CD4-positive, alpha-beta T cell treated with Interleukin-15 for 4 hours (primary cell): ENCODE data around the gene CRIP3.

Experiments used
- DNase-seq: peaks from one replicate; pipeline ENCODE4 v3.0.0-alpha.2; 2020; ENCODE audit warnings: low spot score

Gene CRIP3

DNA sequence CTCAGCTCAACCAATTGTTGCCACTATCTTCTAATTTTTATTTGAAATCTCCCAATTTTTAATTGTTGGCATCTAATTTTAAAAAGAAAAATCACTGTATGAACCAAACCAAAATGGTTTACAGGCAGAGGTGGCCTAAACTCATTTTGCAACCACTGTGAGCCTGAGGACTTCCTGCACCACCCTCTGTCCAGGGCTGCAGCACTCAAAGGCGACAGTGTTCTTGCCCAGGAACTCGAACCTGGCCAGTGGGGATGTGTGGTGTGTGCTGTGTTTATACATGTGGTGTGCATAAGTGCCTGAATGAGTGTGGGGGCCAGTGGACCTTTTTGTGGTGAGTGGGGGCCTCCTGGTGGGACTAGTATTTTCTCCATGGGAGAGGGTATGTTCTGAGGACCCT is 34.9 kb downstream of the CRIP3 start:
- no peak for DNase-seq

DNA sequence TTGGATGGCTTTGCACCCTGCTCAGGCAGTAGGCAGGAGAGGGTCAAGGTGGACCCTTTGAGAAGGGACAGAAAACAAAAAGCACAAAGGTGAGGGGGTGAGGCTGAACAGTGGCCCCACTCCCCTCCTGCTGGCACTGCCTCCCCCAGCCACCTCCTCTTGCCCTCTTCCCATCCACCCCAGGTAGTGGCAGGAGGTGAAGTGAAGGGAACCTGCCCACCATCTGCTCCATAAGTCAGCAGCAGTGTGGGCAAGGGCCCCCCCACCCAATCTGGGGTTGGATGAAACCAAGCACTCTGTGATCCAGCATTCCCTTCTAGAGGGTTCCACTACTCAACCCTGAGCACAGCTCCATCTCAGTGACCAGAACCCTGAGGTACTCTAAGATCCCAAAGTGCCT is 36.7 kb downstream of the CRIP3 start:
- DNase-seq = no peak

DNA sequence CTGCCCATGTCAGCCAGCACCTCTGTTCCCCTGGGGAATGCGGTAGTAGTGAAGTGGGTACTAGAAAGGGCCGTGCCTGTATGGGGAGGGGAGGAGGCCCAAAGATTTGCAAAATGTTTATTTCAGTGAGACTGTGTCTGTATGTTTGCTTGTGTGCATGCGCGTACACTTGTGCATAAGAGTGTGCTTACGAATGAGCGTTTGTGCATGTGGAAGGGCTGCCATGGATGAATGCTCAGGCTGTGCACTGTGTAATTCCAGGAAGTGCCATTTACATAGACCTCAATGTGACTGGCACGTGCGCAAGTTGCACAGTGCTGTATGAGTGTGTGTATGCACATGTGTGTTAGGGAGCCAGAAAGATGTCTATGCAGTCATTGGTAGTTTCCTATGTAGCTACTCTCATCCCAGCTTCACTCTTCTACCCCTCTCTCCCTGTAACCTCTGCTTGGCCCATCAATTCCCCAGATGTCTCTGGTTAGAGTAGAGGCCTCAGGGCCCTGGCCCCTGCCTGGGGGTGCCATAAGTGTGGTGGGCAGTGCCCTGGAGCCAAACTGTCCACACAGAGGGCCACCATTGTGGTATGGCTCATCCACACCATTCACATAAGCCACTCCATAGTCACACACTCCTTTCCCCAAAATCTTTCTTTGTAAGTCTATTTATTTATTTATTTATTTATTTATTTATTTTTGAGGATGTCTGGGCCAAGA is 37.4 kb downstream of the CRIP3 start:
- DNase-seq = no peak

DNA sequence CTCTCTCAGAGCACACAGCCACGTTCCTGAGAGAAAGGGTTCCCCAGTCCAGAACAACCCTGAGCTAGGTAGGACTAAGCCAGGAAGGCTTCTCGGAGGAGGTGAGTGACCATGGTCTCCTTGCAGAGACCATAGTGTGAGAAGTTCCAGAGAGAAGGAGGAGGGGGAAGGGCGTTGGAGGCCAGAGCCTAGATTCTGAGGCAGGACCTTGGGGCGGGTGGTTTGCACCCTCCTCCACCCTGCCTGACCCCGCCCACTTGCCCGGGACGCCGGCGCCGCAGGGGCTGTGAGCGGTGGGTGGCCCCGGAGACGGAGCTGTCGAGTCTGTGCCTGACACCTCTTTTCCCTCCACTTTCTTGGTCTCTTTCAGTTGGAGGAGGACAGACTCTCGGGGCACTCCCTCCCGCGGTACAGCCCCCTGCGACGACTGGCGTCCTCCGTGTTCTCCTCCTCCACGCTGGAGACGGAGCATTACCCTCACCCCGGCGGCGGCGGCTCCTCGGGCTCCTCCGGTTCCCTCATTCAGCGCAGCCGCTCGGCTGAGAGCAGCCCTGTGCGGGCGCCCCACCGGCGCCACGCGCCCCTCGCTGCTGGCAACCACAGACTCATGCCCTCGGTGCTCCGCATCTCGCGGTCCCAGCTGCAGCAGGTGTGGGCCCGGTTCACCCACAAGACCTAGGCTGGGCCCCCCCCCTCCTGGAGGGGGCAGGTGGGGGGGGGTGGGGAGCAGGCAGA is 39.2 kb downstream of the CRIP3 start:
- DNase-seq = peak; percentile 37

DNA sequence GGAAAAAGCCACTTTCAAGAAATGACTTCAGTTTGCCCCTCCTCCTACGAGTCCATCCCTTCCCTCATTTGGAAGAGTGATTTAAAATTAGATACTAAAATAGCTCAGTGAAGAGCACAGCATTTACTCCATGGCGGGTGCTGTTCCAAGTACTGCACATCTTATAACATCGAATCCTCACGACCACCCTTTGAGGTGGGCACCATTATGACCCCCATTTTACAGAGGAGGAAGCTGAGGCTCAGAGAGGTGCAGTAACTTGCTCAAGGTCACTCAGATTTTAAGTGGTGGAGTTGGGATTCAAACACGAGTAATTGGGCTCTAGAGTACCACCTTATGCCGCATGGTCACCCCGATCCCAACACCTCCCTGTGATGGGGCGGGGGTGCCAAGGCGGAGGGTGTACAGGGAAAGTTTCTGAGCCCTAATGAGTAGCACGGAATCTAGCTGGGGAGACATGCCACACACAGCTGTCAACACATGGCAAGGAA is 39.8 kb downstream of the CRIP3 start:
- DNase-seq = no peak

DNA sequence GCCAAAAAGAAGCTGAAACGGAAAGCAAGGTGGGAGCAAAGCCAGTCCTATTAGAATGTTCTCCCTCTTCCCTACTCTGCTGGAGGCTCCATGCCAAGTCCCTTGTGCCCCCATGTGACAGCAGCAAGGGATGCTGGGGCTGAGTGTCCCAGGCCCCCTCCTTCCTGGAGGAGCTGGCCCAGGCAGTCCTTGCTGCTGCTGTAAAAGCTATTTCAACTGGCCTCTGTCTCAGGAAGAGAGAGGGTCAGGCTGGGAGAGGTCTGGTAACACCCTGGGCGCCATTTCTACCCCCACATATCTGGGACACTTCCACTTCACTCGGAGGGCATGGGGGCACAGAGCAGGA is 40.3 kb downstream of the CRIP3 start:
- no peak for DNase-seq

DNA sequence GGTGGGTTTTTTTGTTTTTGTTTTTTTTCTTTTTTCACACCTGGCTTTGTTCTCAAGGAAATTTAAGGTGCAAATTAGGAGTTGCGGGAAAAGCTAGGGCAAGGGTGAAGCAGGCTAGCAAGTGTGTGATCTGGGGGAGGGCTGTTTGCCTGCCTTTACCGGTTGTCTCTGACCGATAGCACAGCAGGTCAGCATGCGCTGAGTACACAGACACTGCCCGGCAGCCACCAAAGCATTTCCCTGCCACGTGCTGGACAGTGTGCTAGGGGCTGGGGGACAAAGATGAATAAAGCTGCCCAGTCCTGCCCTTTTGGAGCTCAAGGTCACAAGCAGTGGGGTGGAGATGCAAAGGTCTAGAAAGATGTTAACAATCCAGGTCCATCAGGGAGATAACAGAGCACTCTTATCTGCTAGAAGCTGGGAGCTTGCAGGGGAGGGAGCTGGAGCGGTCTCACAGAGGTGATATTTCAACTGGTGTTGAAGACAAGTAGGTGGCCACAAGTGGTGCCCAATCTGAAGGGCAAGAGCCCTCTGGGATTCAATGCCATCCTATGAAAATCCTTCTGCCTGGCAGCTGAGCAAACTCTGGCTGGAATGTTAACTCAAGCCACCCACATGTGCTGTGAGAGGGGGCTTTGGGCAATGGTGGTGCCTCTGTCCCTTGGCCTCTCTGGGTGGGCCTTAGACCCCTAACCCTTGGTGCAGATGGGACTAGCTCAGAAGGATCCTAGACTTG is 40.8 kb downstream of the CRIP3 start:
- DNase-seq = no peak

DNA sequence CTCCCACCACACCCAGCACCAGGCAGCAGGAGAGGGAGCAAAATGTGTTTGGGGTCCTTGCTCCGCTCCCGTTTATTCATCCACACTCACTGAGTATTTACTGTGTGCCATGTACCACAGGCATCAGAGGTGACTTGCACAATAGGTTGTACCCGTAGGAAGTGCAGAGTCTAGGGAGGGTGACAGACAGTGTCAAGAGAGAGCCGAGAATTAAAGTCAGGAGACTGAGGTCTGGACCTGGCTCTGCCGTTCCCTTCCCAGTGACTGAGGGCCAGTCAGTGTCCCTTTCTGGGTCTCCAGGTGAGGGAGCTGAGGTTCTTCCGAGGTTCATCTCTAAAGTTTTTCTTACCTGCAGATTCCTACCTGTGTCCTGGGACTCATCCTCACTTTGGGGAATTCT is 43.1 kb downstream of the CRIP3 start:
- no peak for DNase-seq

DNA sequence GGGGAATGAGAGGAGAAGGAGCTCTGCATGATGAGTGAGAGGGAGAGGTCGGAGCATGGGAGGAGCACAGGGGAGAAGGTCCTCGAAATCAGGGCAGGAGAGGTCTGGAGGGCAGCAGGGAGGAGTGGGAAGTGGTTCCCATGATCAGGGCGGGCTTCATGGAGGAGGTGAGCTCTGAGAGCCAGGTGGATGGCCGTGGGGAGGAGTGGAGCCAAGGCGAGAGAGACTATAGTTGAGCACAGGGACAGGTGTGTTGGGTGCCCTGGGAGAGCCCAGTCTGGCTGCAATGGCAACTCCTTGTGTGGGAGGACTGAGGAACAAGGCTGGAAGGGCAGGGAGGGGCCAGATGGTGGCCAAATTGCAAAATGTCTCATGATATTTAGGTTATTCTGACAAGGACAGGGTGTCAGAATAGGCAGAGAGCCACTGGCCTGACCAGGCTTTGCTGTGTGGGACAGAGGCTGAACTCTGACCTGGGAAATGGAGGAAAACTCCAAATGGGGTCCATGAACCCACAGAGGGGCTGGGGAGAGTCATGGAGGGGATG is 44.0 kb downstream of the CRIP3 start:
- DNase-seq = no peak

DNA sequence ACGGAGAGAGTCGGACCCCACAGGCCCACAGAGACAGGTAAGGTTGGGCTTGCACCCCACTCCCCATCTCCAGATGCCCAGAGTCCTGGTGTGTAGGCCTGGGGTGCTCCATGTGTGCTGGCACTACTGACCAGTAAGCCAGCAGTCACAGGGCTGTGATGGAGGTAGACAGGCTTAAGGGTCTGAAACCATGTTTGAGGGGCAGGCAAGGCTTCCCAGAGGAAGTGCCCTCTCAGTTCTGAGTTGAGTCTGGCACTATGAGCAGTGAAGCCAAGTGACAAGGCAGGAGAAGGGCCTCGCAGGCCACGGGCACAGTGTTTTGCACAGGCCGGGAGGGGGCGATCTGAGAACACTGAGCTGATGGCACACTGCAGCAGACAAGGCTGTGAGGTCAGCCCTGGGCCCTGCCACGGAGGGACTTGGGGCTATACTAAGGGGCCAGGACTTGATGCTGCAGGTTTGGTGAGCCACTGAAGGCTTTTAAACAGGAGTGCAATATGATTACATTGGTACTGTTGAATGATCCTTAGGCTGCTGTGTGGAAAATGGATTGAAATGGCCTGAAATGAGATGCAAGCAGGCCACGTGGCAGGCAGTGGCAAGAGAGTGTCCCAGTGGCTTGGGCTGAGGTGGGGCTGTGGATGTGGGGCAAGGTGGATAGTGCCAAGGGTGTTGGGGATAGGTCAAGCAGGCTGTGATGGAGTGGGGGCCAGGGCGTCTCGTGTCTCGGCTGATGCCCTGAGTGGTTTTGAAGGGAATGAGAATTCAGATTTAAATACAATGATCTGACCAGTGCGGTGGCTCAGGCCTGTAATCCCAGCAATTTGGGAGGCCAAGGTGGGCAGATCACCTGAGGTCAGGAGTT is 45.1 kb downstream of the CRIP3 start:
- DNase-seq = peak; percentile 76

DNA sequence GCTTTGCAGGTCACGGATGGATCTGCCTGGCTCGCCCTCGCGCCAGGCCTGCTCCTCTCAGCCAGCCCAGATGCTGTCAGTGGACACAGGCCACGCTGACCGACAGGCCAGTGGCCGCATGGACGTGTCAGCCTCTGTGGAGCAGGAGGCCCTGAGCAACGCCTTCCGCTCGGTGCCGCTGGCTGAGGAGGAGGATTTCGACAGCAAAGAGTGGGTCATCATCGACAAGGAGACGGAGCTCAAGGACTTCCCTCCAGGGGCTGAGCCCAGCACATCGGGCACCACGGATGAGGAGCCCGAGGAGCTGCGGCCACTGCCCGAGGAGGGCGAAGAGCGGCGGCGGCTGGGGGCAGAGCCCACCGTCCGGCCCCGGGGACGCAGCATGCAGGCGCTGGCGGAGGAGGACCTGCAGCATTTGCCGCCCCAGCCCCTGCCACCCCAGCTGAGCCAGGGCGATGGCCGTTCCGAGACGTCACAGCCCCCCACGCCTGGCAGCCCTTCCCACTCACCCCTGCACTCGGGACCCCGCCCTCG is 45.8 kb downstream of the CRIP3 start:
- no peak for DNase-seq

DNA sequence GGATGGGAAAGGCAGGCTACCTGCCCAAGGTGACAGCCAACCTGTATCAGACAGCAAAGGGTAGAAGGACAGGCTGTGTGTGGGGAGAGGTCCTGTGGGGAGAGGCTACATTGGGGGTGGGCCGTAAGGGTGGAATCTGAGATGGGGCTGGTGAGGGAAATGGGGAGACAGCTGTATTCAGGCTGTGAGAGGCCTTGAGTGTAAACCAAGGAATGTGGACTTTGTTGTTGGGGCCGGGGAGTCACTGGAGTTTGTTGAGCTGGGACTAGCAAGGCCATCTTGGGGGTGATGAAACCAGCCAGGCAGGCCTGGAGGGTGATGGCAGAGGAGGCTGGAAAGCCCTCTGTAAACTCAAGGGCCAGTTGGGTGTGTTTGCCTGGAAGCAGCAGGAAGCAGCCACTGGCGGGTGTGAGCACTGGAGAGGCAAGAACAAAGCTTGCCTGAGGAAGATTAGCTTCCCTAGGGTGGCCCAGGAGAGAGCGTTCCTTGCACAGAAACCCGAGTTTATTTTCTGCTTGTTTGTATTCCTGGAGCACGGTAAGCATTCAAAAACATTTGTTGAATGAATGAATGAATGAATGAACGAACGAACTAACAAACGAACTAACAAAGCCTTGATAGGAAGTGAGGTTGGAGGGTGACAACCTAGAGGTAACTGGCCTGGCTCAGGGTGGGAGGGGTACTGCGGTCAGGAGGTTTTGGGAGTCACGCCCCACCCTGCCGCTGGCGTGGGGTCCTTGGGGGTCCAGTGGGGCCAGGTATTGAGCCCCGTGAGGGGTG is 46.4 kb downstream of the CRIP3 start:
- no peak for DNase-seq

DNA sequence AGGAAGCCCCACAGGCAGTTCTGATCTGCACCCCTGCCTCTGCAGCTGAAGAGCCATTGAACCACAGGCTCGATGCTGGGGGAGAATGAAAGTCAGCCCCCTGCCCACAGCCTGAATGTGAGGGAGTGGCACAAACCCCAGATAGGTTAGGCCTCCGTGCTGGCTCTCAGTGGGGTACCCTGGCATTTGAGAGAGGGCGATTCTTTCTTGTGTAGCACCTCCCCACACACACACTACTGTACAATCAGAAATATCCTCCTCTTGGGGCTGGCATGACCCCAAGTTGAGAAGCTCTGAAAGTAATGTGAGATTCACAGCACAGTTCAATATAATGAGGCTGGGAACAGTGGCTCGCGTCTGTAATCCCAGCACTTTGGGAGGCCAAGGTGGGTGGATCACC is 47.4 kb downstream of the CRIP3 start:
- DNase-seq = no peak

DNA sequence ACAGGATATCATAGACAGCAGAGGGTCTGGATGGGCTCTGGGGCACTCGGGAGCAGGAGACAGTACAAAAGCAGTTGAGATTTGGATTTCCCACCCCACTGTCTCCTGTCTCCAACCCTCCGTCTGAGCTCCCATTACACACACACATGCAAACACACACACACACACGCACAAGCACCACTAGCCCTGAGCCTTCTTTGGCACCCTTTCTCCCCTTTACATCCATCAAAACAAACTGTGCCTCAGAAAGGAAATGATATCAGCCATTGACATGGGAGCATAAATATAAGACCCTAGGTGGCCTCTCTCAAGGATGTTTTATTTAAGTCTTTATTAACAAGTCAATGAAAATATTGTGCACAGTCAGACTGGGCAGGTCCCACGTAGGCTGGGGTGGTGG is 47.8 kb downstream of the CRIP3 start:
- no peak for DNase-seq

DNA sequence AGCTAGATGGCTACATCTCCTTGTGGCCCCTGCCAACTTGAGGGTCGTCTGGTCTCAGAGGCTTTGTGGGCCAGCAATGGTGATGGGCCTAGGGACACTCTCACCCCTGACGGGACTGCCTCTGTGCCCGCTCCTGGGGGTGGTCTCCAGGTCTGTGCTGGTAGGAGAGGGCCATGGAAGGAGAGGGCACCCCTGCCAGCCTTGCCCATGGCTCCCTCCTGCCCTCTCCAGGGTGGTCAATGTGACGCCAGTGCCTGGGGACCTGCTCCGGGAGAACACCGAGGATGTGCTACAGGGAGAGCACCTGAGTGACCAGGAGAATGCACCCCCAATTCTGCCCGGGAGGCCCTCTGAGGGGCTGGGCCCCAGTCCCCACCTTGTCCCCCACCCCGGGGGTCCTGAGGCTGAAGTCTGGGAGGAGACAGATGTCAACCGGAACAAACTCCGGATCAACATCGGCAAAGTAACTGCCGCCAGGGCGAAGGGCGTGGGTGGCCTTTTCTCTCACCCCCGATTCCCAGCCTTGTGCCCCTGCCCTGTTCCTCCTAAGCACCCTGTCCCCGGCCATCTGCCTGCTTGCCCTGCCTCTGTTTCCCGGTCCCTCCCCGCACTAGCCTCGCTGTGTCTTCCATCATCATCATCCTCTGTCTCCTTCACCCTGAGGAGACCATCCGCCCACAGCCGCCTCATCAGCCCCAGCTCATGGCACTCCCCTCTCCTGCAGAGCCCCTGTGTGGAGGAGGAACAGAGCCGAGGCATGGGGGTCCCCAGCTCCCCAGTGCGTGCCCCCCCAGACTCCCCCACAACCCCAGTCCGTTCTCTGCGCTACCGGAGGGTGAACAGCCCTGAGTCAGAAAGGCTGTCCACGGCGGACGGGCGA is 49.6 kb downstream of the CRIP3 start:
- DNase-seq = no peak

DNA sequence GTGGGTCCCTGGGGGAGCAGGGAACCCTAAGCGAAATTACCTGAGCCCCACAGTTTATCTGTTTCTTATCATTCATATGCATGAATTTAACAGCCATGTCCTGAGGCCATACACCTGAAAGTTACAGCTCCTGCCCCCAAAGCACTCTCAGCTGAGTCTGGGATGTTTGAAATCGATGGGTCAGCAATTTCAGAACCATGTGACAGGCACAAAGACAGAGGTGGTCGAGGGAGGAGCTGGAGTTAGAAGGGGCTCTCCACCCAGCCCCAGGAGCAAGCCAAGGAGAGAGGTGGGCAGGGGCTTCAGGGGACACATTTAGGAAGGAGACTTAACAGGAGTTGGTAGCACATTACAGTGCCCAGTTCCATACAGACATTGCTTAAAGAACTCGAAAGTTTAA is 50.4 kb downstream of the CRIP3 start:
- no peak for DNase-seq

DNA sequence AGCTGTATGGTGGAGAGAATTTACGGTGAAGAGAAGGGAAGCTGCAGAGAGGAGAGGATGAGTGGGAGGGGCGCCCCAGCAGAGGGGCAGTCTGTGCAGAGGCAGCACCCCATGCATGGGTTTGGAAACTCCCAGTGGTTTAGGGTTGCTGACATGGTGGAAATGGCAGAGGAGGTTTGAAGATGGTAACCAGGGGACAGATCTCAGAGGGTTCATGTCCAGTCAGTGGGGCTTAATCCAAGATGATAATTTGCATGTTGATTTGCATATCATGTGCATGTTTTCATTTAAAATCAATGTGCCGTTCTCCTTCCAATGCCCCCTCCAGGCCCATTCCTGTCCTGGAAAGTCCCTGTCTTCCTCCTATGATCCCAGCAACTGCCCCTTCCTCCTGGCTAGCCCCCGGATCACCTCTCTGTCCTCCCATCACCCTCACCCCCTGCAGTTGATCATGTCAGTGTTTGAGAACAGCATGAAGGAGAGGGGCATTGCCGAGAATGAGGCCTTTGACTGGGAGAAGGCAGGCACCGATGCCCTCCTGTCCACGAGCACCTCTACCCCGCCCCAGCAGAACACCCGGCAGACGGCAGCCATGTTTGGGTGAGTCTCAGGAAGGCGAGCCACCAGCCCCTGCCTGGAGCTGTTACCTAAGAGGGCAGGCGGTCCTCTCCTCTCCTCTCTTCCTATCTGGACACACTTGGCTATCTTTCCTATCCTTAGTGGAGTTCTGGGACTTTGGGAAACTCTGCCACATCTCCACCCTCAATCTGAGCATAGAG is 51.1 kb downstream of the CRIP3 start:
- DNase-seq = no peak

DNA sequence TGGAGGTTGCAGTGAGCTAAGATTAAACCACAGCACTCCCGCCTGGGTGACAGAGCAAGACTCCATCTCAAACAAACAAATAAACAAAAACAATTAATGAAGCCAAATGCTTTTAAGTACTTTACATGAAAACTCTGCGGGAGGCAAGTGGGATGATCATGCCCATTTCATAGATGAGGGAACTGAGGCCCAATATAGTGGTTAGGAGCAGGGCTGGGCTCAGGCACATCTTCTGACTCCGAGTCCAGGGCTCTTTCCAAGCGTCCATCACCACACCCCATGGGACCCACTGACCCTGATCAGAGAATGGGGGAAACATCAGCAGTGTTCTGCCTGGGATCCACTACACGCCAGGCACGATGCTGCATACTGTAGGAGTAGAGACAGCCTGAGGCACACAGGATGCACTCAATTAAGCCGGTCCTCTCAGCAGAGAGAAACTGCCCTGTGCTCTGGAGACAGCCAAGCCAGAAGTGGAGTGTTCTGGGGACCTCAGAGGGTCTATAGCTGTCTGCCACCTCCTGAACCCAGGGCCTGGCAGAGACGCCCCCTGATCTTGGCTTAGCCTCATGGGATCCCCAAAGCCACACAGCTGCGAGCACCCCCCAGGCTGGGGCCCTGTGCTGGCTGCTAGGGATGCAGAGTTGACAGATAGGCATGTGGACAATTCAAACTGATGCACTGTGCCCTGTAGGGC is 51.8 kb downstream of the CRIP3 start:
- DNase-seq = no peak
